ENCODE measurements around the gene MFAP3. TPM values are rescaled to one million over a fixed set of nuclear protein-coding genes. Genes with fewer than 3 reads are reported as not detected.
"Not testable (repeated sequence)": the region's sequence is repeated elsewhere in the genome, so short reads cannot be mapped to it uniquely, and the experiment has no call there.

Gene MFAP3
- 119 and 145 TPM in 2 replicates for total RNA-seq

GRCh38 chr5:154038707-154039457, at the start of gene MFAP3, which contains the start of gene FAM114A2:
Gene MFAP3, plus strand, starts transcription at chr5:154038967. Its CDS starts 10,756 bp downstream, at chr5:154049723.
Gene FAM114A2, minus strand, starts transcription at chr5:154038910. Its CDS starts 3,957 bp downstream, at chr5:154034953.
- peak; percentile 93 for DNase-seq

GRCh38 chr5:153991168-153991567, 47.6 kb upstream of the MFAP3 start:
- no peak for DNase-seq

- no peak for DNase-seq
These were observed 40.8 kb upstream of the MFAP3 start for GRCh38 chr5:153998010-153998409.

- no peak for DNase-seq
These were observed 40.0 kb upstream of the MFAP3 start for GRCh38 chr5:153998768-153999167.

- DNase-seq = no peak
These were observed 38.8 kb upstream of the MFAP3 start for GRCh38 chr5:153999995-154000394.

- no peak for DNase-seq
These were observed 38.1 kb upstream of the MFAP3 start for GRCh38 chr5:154000703-154001102.

GRCh38 chr5:154002093-154002492, 36.7 kb upstream of the MFAP3 start:
- peak; percentile 98 for DNase-seq

GRCh38 chr5:154002511-154003020, 36.2 kb upstream of the MFAP3 start:
- no peak for DNase-seq

- DNase-seq = no peak
These were observed 33.1 kb upstream of the MFAP3 start for GRCh38 chr5:154005648-154006047.

- no peak for DNase-seq
These were observed 28.1 kb upstream of the MFAP3 start for GRCh38 chr5:154010660-154011059.

GRCh38 chr5:154015071-154015693, 23.6 kb upstream of the MFAP3 start:
- DNase-seq = peak; percentile 64

- DNase-seq = not testable (repeated sequence)
These were observed 19.8 kb upstream of the MFAP3 start for GRCh38 chr5:154018919-154019318.

- DNase-seq = no peak
These were observed 12.8 kb upstream of the MFAP3 start for GRCh38 chr5:154025951-154026350.

- DNase-seq = no peak
These were observed 6.8 kb upstream of the MFAP3 start for GRCh38 chr5:154031937-154032489.

GRCh38 chr5:154034944-154035343, 3.8 kb upstream of the MFAP3 start:
- DNase-seq = no peak

GRCh38 chr5:154038261-154038706, 483 bp upstream of the MFAP3 start:
- peak; percentile 73 for DNase-seq

GRCh38 chr5:154039458-154039829, 677 bp downstream of the MFAP3 start:
- peak; percentile 12 for DNase-seq

GRCh38 chr5:154042766-154043165, 4.0 kb downstream of the MFAP3 start:
- DNase-seq = peak; percentile 86

- no peak for DNase-seq
These were observed 5.3 kb downstream of the MFAP3 start for GRCh38 chr5:154044099-154044498.

GRCh38 chr5:154044581-154044980, 5.8 kb downstream of the MFAP3 start:
- DNase-seq = no peak

- peak; percentile 34 for DNase-seq
These were observed 7.7 kb downstream of the MFAP3 start for GRCh38 chr5:154046486-154046885.

GRCh38 chr5:154047324-154047723, 8.6 kb downstream of the MFAP3 start:
- DNase-seq = no peak

GRCh38 chr5:154049636-154050035, 10.9 kb downstream of the MFAP3 start:
- no peak for DNase-seq

GRCh38 chr5:154053468-154053867, 14.7 kb downstream of the MFAP3 start:
- no peak for DNase-seq
